ENCODE results near the gene PTPRJ. TPM values are rescaled to one million over a fixed set of nuclear protein-coding genes. Genes with fewer than 3 reads are reported as not detected.

The PTPRJ gene
- total and polyA plus RNA-seq, 2 of the 4 experiments (the other 2 are of a cell fraction), result 5.6 to 14.9 TPM

- peak overlapping the region; percentile 58; the same call in 1 of the 2 replicates for H3K4ac ChIP-seq (ENCODE audit: low read depth, low read length)
- CTCF ChIA-PET, result no interaction called here
- peaks cover 7% of the 10 kb centered on the region; the same call in 1 of the 2 replicates for H4K20me1 ChIP-seq (ENCODE audit: insufficient read depth, low read length)
- H3K27ac ChIP-seq (ENCODE audit: insufficient read depth, low read length), result no peak overlapping the region
- no peak overlapping the region for H2BK15ac ChIP-seq (ENCODE audit: low read depth, low read length)
- 0 out of 2 replicates have a peak overlapping the region, but pooled peaks have one; percentile 38 for H3K23ac ChIP-seq (ENCODE audit: low read depth, low read length)
- H4K8ac ChIP-seq (ENCODE audit: low read depth in 2 of 2, low read length in 2 of 2), result peak overlapping the region in 1 of 2 experiments; percentile 5; a peak in 1 of 4 replicates
- peaks cover 10% of the 10 kb centered on the region for H3K4me1 ChIP-seq (ENCODE audit: control insufficient read depth, insufficient read depth, low read length)
- H3K27me3 ChIP-seq (ENCODE audit: control insufficient read depth, insufficient read depth, low read length), result no peaks in the 10 kb centered on the region
- H3K14ac ChIP-seq (replicated peaks; ENCODE audit: low read depth, low read length), result no peak overlapping the region; the same call in 1 of the 2 replicates
- 68% methylated on average over 2 of the region's 10 CpGs; no CpG with 5 or more reads in 1 of the 2 experiments for WGBS, 2 experiments (ENCODE audit: extremely low coverage in 2 of 2, insufficient read length in 1 of 2)
- H3K4me2 ChIP-seq (ENCODE audit: low read depth, low read length), result no peak overlapping the region
- no peak overlapping the region for H3K4me3 ChIP-seq (ENCODE audit: insufficient read depth, low read depth, low read length)
- H2AK9ac ChIP-seq (replicated peaks; ENCODE audit: low read depth, low read length, poor library complexity), result peak overlapping the region; percentile 22
- H3K18ac ChIP-seq (ENCODE audit: low read depth, low read length), result no peak overlapping the region; the same call in 1 of the 2 replicates
- POLR2A ChIA-PET (ENCODE audit: unreplicated experiment), result no interaction called here
- no peaks in the 10 kb centered on the region for H3K9me3 ChIP-seq (ENCODE audit: control insufficient read depth, insufficient read depth, low read length)
- DNase-seq (no peak), ATAC-seq (ENCODE audit: low read depth) (no peak)
- no peak overlapping the region for H2BK5ac ChIP-seq (ENCODE audit: low read depth, low read length, poor library complexity, severe bottlenecking)
- no peaks in the 10 kb centered on the region for H3K36me3 ChIP-seq (ENCODE audit: control insufficient read depth, insufficient read depth, low read length)
- no peak overlapping the region; the same call in 1 of the 2 replicates for H4K5ac ChIP-seq (ENCODE audit: low read depth, low read length)
- H2BK120ac ChIP-seq (ENCODE audit: low read depth, low read length), result no peak overlapping the region; the same call in 1 of the 2 replicates
- no peak overlapping the region for H2BK20ac ChIP-seq (ENCODE audit: low read depth, low read length)
- BruUV-seq (replicated peaks), result no TSS peak
- no peak overlapping the region for H3K9ac ChIP-seq (ENCODE audit: low read depth, low read length)
- H2AFZ ChIP-seq (replicated peaks; ENCODE audit: low read length, poor library complexity), result no peak overlapping the region
- peak overlapping the region; percentile 31; the same call in 1 of the 2 replicates for H4K91ac ChIP-seq (ENCODE audit: insufficient read depth, low read depth, low read length)
- H2AK5ac ChIP-seq (ENCODE audit: low read depth, low read length), result peak overlapping the region; percentile 27; the same call in 1 of the 2 replicates
- intact Hi-C loops (cut with micrococcal nuclease) (no loop called here), in situ Hi-C loops (cut with MboI; ENCODE audit: low sequenced_read_pairs) (no loop called here), dilution Hi-C loops (cut with HindIII; ENCODE audit: low sequenced_read_pairs, unreplicated experiment) (no loop called here)
- H3K56ac ChIP-seq (ENCODE audit: extremely low read depth, insufficient read depth, low read length), result no peak overlapping the region
- peaks cover 9% of the 10 kb centered on the region; the same call in 1 of the 2 replicates for H3K9me1 ChIP-seq (ENCODE audit: insufficient read depth, low read length)
- H3K79me1 ChIP-seq (ENCODE audit: low read depth in 1 of 2, low read length in 2 of 2), result peaks cover 11 to 37% of the 10 kb centered on the region in 2 experiments
- TF ChIP-seq FOS (IDR thresholded peaks at IDR 0.05; ENCODE audit: low read depth, low read length) (no peak), CEBPB (IDR thresholded peaks at IDR 0.05; ENCODE audit: low read depth, low read length) (no peak), RAD21 (IDR thresholded peaks at IDR 0.05; ENCODE audit: low read length) (no peak), USF2 (IDR thresholded peaks at IDR 0.05; ENCODE audit: low read depth, low read length) (no peak), POLR2A (IDR thresholded peaks at IDR 0.05; ENCODE audit: low read depth, low read length) (no peak), MAZ (IDR thresholded peaks at IDR 0.05; ENCODE audit: borderline replicate concordance, low read depth, low read length) (no peak), MXI1 (IDR thresholded peaks at IDR 0.05; ENCODE audit: borderline replicate concordance, low read depth, low read length) (no peak), RCOR1 (IDR thresholded peaks at IDR 0.05; ENCODE audit: insufficient replicate concordance, low read length) (no peak), BHLHE40 (IDR thresholded peaks at IDR 0.05; ENCODE audit: low read depth, low read length) (no peak), CTCF (conservative IDR thresholded peaks at IDR 0.05; ENCODE audit: low read depth, low read length) (no peak), MAFK (IDR thresholded peaks at IDR 0.05; ENCODE audit: low read depth, low read length) (no peak), SMC3 (IDR thresholded peaks at IDR 0.05; ENCODE audit: low read depth, low read length) (no peak), NFE2L2 (IDR thresholded peaks at IDR 0.05; ENCODE audit: low read depth, low read length) (no peak), CHD1 (IDR thresholded peaks at IDR 0.05; ENCODE audit: low read depth, low read length) (no peak)
Measured at GRCh38 chr11:48066881-48067800, 86.8 kb downstream of the PTPRJ start.
